Measurements from ENCODE around the gene MYNN. TPM values are rescaled to one million over a fixed set of nuclear protein-coding genes. Genes with fewer than 3 reads are reported as not detected.
A peak's percentile ranks its signal among the peaks of the same experiment; 100 is the strongest.

Gene MYNN
- total and polyA plus RNA-seq, 2 donors (not counting 3 experiments of a cell fraction or from before 2014, with no cell fraction given) = 7.1 to 12.7 TPM

- peak within 1 kb of the TSS; percentile 65 for H2AFZ ChIP-seq (ENCODE audit: low read depth, low read length)
- H3K4me2 ChIP-seq (ENCODE audit: insufficient read depth, low read length) = peak within 1 kb of the TSS; percentile 74
- no peaks in the 10 kb centered on the region for H3K79me2 ChIP-seq (ENCODE audit: control insufficient read depth, insufficient read depth, low read length)
- no peaks in the 10 kb centered on the region for H3K36me3 ChIP-seq (ENCODE audit: control insufficient read depth in 2 of 2, extremely low read depth in 1 of 2, insufficient read depth in 2 of 2, low read length in 2 of 2)
- peak within 1 kb of the TSS; percentile 31 for H3K27ac ChIP-seq (ENCODE audit: insufficient read depth, low read depth, low read length)
- H3K4me3 ChIP-seq (replicated peaks in 1 of 3; ENCODE audit: insufficient read depth in 1 of 3, low read depth in 1 of 3, low read length in 3 of 3) = peak within 1 kb of the TSS; percentile 36 to 53 (median 41)
- peaks cover 7% of the 10 kb centered on the region for H3K4me1 ChIP-seq (ENCODE audit: control insufficient read depth, extremely low read depth, insufficient read depth, low read length)
- BruUV-seq (replicated peaks) = no TSS peak
- DNase-seq (ENCODE audit: low read depth, low spot score) (peak; percentile 77), FAIRE-seq (peak; percentile 91)
- intact Hi-C loops (cut with micrococcal nuclease) (loop anchor here (1.0 to 2.0 kb wide), 2 partner anchors 8 to 202 kb away; partner anchors contain the start of genes MYNN and SEC62), dilution Hi-C loops (cut with MboI; ENCODE audit: extremely low pct_ligation_motif_present, low sequenced_read_pairs) (no loop called here)
- H4K20me1 ChIP-seq (replicated peaks; ENCODE audit: control insufficient read depth, extremely low read depth, insufficient read depth, low read length) = no peaks in the 10 kb centered on the region
- CTCF ChIA-PET = interaction anchor here (1.9 kb wide), 1 partner anchor 8 kb away, joined by 5 read pairs; the partner anchor contains the start of gene MYNN
- POLR2A ChIA-PET = no interaction called here
- peak; percentile 93 for TF ChIP-seq POLR2AphosphoS5 (IDR thresholded peaks at IDR 0.05; ENCODE audit: insufficient read depth, low read depth, low read length)
- peak; percentile 77 for TF ChIP-seq POLR2A (IDR thresholded peaks at IDR 0.05; ENCODE audit: low read depth, low read length)
- TF ChIP-seq GATA2 (IDR thresholded peaks at IDR 0.05; ENCODE audit: insufficient read depth, insufficient read length, low read depth, low read length) = no peak
- H3K9me1 ChIP-seq (replicated peaks; ENCODE audit: control insufficient read depth, extremely low read depth, insufficient read depth, low read length) = no peaks in the 10 kb centered on the region
- no peaks in the 10 kb centered on the region for H3K9me3 ChIP-seq (replicated peaks; ENCODE audit: control insufficient read depth, insufficient read depth, low read length)
- peak within 1 kb of the TSS; percentile 70 for H3K9ac ChIP-seq (replicated peaks; ENCODE audit: extremely low read depth, insufficient read depth, low read length)
- no peaks in the 10 kb centered on the region for H3K27me3 ChIP-seq (ENCODE audit: control insufficient read depth in 2 of 2, insufficient read depth in 2 of 2, low read length in 2 of 2)
Observed at GRCh38 chr3:169764882-169765612, 8.1 kb upstream of the MYNN start, which contains the start of gene TERC. Gene TERC, minus strand, starts transcription at chr3:169765060.

- intact Hi-C loops (cut with micrococcal nuclease) (loop anchor here (5.0 kb wide), 2 partner anchors 268 to 622 kb away; partner anchors contain the start of gene GPR160), dilution Hi-C loops (cut with MboI; ENCODE audit: extremely low pct_ligation_motif_present, low sequenced_read_pairs) (no loop called here)
- Histone ChIP-seq H3K27ac (ENCODE audit: insufficient read depth, low read depth, low read length) (peak within 1 kb of the TSS; percentile 77), H3K9me3 (replicated peaks; ENCODE audit: control insufficient read depth, insufficient read depth, low read length) (no peaks in the 10 kb centered on the region), H3K9me1 (replicated peaks; ENCODE audit: control insufficient read depth, extremely low read depth, insufficient read depth, low read length) (no peaks in the 10 kb centered on the region), H3K9ac (replicated peaks; ENCODE audit: extremely low read depth, insufficient read depth, low read length) (peak within 1 kb of the TSS; percentile 94), H2AFZ (ENCODE audit: low read depth, low read length) (peak within 1 kb of the TSS; percentile 89), H4K20me1 (replicated peaks; ENCODE audit: control insufficient read depth, extremely low read depth, insufficient read depth, low read length) (no peaks in the 10 kb centered on the region), H3K36me3 (ENCODE audit: control insufficient read depth in 2 of 2, extremely low read depth in 1 of 2, insufficient read depth in 2 of 2, low read length in 2 of 2) (peaks cover 0 to 3% of the 10 kb centered on the region in 2 experiments), H3K79me2 (ENCODE audit: control insufficient read depth, insufficient read depth, low read length) (peaks cover 12% of the 10 kb centered on the region), H3K4me1 (ENCODE audit: control insufficient read depth, extremely low read depth, insufficient read depth, low read length) (peaks cover 8% of the 10 kb centered on the region), H3K27me3 (ENCODE audit: control insufficient read depth in 2 of 2, insufficient read depth in 2 of 2, low read length in 2 of 2) (no peaks in the 10 kb centered on the region), H3K4me2 (ENCODE audit: insufficient read depth, low read length) (peak within 1 kb of the TSS; percentile 99), H3K4me3 (replicated peaks in 1 of 3; ENCODE audit: insufficient read depth in 1 of 3, low read depth in 1 of 3, low read length in 3 of 3) (peak within 1 kb of the TSS; percentile 50 to 96 (median 93))
- FAIRE-seq (peak; percentile 63), DNase-seq (ENCODE audit: low read depth, low spot score) (peak; percentile 69)
- BruUV-seq (replicated peaks) = no TSS peak
- ChIA-PET POLR2A (interaction anchor here (0.6 to 0.8 kb wide), 3 partner anchors 10 to 609 kb away, joined by 3 to 4 read pairs (median 4); partner anchors contain the start of genes LRRC34 and LRRIQ4), CTCF (interaction anchor here (1.2 kb wide), 1 partner anchor 728 kb away, joined by 3 read pairs; no protein-coding TSS in a partner anchor)
- TF ChIP-seq EZH2 (IDR thresholded peaks at IDR 0.05; ENCODE audit: borderline replicate concordance, low read depth, low read length, severe bottlenecking) = no peak
- TF ChIP-seq FOS (IDR thresholded peaks at IDR 0.05; ENCODE audit: borderline replicate concordance, insufficient read depth, low read length) = no peak
- TF ChIP-seq JUN (IDR thresholded peaks at IDR 0.05; ENCODE audit: borderline replicate concordance, insufficient read depth, insufficient read length, low read depth) = no peak
- no peak for TF ChIP-seq CTCF (IDR thresholded peaks at IDR 0.05; ENCODE audit: extremely low read depth in 1 of 2, insufficient read depth in 1 of 2, low read depth in 1 of 2, low read length in 2 of 2)
- peak; percentile 59 for TF ChIP-seq POLR2AphosphoS5 (IDR thresholded peaks at IDR 0.05; ENCODE audit: insufficient read depth, low read depth, low read length)
- no peak for TF ChIP-seq GATA2 (IDR thresholded peaks at IDR 0.05; ENCODE audit: insufficient read depth, insufficient read length, low read depth, low read length)
- TF ChIP-seq MAX (IDR thresholded peaks at IDR 0.05; ENCODE audit: insufficient read depth, insufficient read length) = no peak
- no peak for TF ChIP-seq MYC (IDR thresholded peaks at IDR 0.05; ENCODE audit: low read depth, low read length)
- TF ChIP-seq POLR2A (IDR thresholded peaks at IDR 0.05; ENCODE audit: low read depth, low read length) = peak; percentile 24
Observed at GRCh38 chr3:169769287-169770181, 3.7 kb upstream of the MYNN start, which contains the start of gene ACTRT3. Gene ACTRT3, minus strand, starts transcription at chr3:169769561. Its CDS starts 41 bp downstream, at chr3:169769520.

All from endothelial cell of umbilical vein (primary cell).